ENCODE measurements around the gene ANKRD12.

DNA sequence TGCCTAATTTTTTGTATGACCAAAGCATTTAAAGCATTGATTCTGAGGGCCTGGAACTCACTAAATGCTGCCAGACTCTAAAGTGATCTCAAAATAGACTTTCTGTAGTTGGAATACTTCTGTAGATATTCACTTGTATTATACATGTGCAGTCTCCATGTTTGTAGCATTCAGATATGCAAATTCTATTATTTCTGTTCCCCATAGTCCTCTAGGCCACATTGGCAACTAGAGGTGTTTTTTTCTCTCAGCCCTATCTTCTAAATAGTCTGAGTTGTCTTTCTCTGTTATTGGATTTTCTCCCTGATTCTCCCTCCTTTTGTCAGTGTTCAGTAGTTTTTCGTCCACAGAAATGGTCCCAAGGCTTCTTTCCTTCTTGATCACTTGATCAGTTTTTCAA lies 38.5 kb downstream of the ANKRD12 start:
- TF ChIP-seq, protein P1, sequence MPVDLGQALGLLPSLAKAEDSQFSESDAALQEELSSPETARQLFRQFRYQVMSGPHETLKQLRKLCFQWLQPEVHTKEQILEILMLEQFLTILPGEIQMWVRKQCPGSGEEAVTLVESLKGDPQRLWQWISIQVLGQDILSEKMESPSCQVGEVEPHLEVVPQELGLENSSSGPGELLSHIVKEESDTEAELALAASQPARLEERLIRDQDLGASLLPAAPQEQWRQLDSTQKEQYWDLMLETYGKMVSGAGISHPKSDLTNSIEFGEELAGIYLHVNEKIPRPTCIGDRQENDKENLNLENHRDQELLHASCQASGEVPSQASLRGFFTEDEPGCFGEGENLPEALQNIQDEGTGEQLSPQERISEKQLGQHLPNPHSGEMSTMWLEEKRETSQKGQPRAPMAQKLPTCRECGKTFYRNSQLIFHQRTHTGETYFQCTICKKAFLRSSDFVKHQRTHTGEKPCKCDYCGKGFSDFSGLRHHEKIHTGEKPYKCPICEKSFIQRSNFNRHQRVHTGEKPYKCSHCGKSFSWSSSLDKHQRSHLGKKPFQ (tag by site-specific recombination; IDR thresholded peaks at IDR 0.05): no peak
- TF ChIP-seq, protein P2, sequence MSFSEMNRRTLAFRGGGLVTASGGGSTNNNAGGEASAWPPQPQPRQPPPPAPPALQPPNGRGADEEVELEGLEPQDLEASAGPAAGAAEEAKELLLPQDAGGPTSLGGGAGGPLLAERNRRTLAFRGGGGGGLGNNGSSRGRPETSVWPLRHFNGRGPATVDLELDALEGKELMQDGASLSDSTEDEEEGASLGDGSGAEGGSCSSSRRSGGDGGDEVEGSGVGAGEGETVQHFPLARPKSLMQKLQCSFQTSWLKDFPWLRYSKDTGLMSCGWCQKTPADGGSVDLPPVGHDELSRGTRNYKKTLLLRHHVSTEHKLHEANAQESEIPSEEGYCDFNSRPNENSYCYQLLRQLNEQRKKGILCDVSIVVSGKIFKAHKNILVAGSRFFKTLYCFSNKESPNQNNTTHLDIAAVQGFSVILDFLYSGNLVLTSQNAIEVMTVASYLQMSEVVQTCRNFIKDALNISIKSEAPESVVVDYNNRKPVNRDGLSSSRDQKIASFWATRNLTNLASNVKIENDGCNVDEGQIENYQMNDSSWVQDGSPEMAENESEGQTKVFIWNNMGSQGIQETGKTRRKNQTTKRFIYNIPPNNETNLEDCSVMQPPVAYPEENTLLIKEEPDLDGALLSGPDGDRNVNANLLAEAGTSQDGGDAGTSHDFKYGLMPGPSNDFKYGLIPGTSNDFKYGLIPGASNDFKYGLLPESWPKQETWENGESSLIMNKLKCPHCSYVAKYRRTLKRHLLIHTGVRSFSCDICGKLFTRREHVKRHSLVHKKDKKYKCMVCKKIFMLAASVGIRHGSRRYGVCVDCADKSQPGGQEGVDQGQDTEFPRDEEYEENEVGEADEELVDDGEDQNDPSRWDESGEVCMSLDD (tag by site-specific recombination; IDR thresholded peaks at IDR 0.05): no peak
- TF ChIP-seq, protein P3, sequence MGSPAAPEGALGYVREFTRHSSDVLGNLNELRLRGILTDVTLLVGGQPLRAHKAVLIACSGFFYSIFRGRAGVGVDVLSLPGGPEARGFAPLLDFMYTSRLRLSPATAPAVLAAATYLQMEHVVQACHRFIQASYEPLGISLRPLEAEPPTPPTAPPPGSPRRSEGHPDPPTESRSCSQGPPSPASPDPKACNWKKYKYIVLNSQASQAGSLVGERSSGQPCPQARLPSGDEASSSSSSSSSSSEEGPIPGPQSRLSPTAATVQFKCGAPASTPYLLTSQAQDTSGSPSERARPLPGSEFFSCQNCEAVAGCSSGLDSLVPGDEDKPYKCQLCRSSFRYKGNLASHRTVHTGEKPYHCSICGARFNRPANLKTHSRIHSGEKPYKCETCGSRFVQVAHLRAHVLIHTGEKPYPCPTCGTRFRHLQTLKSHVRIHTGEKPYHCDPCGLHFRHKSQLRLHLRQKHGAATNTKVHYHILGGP (tag by site-specific recombination; IDR thresholded peaks at IDR 0.05): no peak
- TF ChIP-seq REPIN1 (tag by site-specific recombination; IDR thresholded peaks at IDR 0.05; ENCODE audit: low read depth): no peak
- no peak for TF ChIP-seq ZNF175 (tag by site-specific recombination; IDR thresholded peaks at IDR 0.05)
- TF ChIP-seq ZNF830 (tag by site-specific recombination; IDR thresholded peaks at IDR 0.05; ENCODE audit: low read depth): no peak
- no peak for TF ChIP-seq ZNF558 (tag by site-specific recombination; IDR thresholded peaks at IDR 0.05)
- no peak for TF ChIP-seq ZNF174 (tag by site-specific recombination; IDR thresholded peaks at IDR 0.05)
- TF ChIP-seq, protein P4, sequence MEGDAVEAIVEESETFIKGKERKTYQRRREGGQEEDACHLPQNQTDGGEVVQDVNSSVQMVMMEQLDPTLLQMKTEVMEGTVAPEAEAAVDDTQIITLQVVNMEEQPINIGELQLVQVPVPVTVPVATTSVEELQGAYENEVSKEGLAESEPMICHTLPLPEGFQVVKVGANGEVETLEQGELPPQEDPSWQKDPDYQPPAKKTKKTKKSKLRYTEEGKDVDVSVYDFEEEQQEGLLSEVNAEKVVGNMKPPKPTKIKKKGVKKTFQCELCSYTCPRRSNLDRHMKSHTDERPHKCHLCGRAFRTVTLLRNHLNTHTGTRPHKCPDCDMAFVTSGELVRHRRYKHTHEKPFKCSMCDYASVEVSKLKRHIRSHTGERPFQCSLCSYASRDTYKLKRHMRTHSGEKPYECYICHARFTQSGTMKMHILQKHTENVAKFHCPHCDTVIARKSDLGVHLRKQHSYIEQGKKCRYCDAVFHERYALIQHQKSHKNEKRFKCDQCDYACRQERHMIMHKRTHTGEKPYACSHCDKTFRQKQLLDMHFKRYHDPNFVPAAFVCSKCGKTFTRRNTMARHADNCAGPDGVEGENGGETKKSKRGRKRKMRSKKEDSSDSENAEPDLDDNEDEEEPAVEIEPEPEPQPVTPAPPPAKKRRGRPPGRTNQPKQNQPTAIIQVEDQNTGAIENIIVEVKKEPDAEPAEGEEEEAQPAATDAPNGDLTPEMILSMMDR (tag by site-specific recombination; IDR thresholded peaks at IDR 0.05): no peak
- no peak for TF ChIP-seq KLF1 (tag by site-specific recombination; IDR thresholded peaks at IDR 0.05)

All from HEK293 (cell line).